Measurements from ENCODE around the gene ZBTB49.

DNA sequence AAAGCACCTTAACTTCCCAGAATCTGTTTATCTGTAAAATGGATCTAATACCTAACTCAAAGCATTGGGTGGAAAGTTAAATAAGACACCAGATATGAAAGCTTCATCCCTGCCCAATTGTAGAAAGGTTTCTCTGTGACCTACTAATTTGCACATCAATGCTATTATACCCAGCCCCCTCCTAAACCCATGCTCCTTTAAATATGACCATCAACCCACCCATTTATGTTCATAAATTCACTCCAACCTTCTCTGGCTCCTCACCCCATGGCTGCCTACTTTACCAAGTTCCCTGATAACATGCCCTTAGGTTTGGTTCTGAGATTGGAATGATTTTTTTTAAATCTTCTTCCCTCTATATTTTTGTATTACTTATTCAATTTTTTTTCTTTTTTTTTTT lies 2.0 kb upstream of the ZBTB49 start:
- TF ChIP-seq, protein P1, sequence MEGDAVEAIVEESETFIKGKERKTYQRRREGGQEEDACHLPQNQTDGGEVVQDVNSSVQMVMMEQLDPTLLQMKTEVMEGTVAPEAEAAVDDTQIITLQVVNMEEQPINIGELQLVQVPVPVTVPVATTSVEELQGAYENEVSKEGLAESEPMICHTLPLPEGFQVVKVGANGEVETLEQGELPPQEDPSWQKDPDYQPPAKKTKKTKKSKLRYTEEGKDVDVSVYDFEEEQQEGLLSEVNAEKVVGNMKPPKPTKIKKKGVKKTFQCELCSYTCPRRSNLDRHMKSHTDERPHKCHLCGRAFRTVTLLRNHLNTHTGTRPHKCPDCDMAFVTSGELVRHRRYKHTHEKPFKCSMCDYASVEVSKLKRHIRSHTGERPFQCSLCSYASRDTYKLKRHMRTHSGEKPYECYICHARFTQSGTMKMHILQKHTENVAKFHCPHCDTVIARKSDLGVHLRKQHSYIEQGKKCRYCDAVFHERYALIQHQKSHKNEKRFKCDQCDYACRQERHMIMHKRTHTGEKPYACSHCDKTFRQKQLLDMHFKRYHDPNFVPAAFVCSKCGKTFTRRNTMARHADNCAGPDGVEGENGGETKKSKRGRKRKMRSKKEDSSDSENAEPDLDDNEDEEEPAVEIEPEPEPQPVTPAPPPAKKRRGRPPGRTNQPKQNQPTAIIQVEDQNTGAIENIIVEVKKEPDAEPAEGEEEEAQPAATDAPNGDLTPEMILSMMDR (IDR thresholded peaks at IDR 0.05), result no peak
- TF ChIP-seq ZNF396 (CRISPR knock-in tag; IDR thresholded peaks at IDR 0.05; ENCODE audit: borderline replicate concordance), result no peak
- no peak for TF ChIP-seq FOXJ3 (CRISPR knock-in tag; IDR thresholded peaks at IDR 0.05; ENCODE audit: borderline replicate concordance)
- TF ChIP-seq, protein P2, sequence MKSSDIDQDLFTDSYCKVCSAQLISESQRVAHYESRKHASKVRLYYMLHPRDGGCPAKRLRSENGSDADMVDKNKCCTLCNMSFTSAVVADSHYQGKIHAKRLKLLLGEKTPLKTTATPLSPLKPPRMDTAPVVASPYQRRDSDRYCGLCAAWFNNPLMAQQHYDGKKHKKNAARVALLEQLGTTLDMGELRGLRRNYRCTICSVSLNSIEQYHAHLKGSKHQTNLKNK (CRISPR knock-in tag; IDR thresholded peaks at IDR 0.05), result no peak
- TF ChIP-seq, protein P3, sequence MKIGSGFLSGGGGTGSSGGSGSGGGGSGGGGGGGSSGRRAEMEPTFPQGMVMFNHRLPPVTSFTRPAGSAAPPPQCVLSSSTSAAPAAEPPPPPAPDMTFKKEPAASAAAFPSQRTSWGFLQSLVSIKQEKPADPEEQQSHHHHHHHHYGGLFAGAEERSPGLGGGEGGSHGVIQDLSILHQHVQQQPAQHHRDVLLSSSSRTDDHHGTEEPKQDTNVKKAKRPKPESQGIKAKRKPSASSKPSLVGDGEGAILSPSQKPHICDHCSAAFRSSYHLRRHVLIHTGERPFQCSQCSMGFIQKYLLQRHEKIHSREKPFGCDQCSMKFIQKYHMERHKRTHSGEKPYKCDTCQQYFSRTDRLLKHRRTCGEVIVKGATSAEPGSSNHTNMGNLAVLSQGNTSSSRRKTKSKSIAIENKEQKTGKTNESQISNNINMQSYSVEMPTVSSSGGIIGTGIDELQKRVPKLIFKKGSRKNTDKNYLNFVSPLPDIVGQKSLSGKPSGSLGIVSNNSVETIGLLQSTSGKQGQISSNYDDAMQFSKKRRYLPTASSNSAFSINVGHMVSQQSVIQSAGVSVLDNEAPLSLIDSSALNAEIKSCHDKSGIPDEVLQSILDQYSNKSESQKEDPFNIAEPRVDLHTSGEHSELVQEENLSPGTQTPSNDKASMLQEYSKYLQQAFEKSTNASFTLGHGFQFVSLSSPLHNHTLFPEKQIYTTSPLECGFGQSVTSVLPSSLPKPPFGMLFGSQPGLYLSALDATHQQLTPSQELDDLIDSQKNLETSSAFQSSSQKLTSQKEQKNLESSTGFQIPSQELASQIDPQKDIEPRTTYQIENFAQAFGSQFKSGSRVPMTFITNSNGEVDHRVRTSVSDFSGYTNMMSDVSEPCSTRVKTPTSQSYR (CRISPR knock-in tag; IDR thresholded peaks at IDR 0.05), result no peak
- TF ChIP-seq, protein P4, sequence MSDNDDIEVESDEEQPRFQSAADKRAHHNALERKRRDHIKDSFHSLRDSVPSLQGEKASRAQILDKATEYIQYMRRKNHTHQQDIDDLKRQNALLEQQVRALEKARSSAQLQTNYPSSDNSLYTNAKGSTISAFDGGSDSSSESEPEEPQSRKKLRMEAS (CRISPR knock-in tag; IDR thresholded peaks at IDR 0.05), result no peak
- no peak for TF ChIP-seq TCF7 (CRISPR knock-in tag; IDR thresholded peaks at IDR 0.05; ENCODE audit: low read depth)
- TF ChIP-seq SMAD4 (CRISPR knock-in tag; IDR thresholded peaks at IDR 0.05), result no peak
- TF ChIP-seq FOXP1 (CRISPR knock-in tag; IDR thresholded peaks at IDR 0.05; ENCODE audit: borderline replicate concordance), result no peak
